ENCODE results near the gene GTF2E1.

GTF2E1 gene

GRCh38 chr3:120800625-120801024 lies 58.1 kb downstream of the GTF2E1 start:
- DNase-seq (ENCODE audit: low read depth): no peak

- DNase-seq (ENCODE audit: low read depth): no peak
These were observed 58.9 kb downstream of the GTF2E1 start for GRCh38 chr3:120801484-120801883.

GRCh38 chr3:120802916-120803315 lies 60.4 kb downstream of the GTF2E1 start:
- no peak for DNase-seq (ENCODE audit: low read depth)

GRCh38 chr3:120816728-120817127 lies 74.2 kb downstream of the GTF2E1 start:
- DNase-seq (ENCODE audit: low read depth): no peak

GRCh38 chr3:120820748-120821147 lies 78.2 kb downstream of the GTF2E1 start:
- no peak for DNase-seq (ENCODE audit: low read depth)

- DNase-seq (ENCODE audit: low read depth): no peak
These were observed 78.9 kb downstream of the GTF2E1 start for GRCh38 chr3:120821426-120821825.

- no peak for DNase-seq (ENCODE audit: low read depth)
These were observed 80.6 kb downstream of the GTF2E1 start for GRCh38 chr3:120823156-120823555.

GRCh38 chr3:120824613-120825012 lies 82.1 kb downstream of the GTF2E1 start:
- DNase-seq (ENCODE audit: low read depth): no peak

- no peak for DNase-seq (ENCODE audit: low read depth)
These were observed 86.3 kb downstream of the GTF2E1 start for GRCh38 chr3:120828796-120829195.

GRCh38 chr3:120831066-120831465 lies 88.5 kb downstream of the GTF2E1 start:
- DNase-seq (ENCODE audit: low read depth): no peak

Data from activated gamma-delta T cell treated with anti-CD3 and anti-CD28 coated beads, Interleukin-2, amount 50 U/mL, for 16 hours (primary cell).